ENCODE measurements around the gene MED15.
"Not testable (repeated sequence)": the region's sequence is repeated elsewhere in the genome, so short reads cannot be mapped to it uniquely, and the experiment has no call there.

MED15 gene

GRCh38 chr22:20484948-20485683 lies 22.3 kb upstream of the MED15 start:
- DNase-seq (ENCODE audit: low read depth) = no peak

- no peak for DNase-seq (ENCODE audit: low read depth)
Observed at GRCh38 chr22:20486229-20486628, 21.2 kb upstream of the MED15 start.

GRCh38 chr22:20487715-20488114 lies 19.7 kb upstream of the MED15 start:
- no peak for DNase-seq (ENCODE audit: low read depth)

GRCh38 chr22:20488946-20489345 lies 18.5 kb upstream of the MED15 start:
- no peak for DNase-seq (ENCODE audit: low read depth)

GRCh38 chr22:20490183-20490940 lies 17.0 kb upstream of the MED15 start:
- no peak for DNase-seq (ENCODE audit: low read depth)

GRCh38 chr22:20490941-20491307 lies 16.5 kb upstream of the MED15 start:
- DNase-seq (ENCODE audit: low read depth) = no peak

GRCh38 chr22:20491346-20491745 lies 16.1 kb upstream of the MED15 start:
- no peak for DNase-seq (ENCODE audit: low read depth)

DNA sequence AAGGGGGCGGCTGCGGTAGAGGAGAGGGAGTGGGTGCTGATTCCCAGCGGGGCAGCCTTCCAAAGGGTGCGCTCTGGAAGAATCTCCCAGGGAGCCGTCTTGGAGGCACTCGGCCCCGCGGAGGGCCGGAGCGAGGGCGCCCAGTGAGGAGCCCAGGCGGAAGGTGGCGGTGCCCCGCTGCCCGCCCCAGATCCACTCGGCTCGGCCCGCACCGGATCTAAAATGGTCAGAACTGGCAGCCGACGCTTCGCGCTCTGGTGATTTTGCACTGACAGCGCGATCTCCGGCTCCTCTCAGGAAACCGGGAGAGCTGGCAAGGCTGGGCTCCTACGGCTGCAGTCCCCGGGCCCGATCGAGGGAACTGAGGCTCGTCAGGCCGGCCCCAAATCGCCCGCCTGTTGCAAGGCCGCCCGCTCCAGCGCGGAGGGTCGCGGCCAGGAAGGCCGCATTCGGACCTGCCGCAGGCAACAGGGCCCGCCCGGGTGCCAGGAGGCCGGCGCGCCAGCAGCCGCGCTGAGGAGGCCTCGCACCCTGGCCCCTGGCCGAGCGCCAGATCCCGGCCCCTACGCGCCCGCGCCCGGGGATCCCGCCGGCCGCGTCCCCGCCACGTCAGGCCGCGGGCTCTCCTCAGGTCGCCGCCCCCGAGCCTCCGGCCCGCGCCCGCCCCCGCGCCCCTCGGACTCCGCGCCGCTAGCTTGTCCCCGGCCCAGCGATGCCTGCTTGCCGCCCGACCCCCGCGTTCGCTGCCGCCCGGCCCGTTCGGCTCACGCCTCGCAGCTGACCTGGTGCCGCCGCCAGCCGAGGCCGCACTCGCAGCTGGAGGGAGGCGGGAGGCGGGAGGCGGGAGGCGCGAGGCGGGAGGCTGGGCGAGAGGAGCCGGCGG lies 12.2 kb upstream of the MED15 start, which contains the start of gene KLHL22:
TSS of gene KLHL22 (minus strand) at position 818 of the 883 bp plus-strand sequence. CDS start 6,584 bp downstream, outside the sequence.
- no peak for DNase-seq (ENCODE audit: low read depth)

GRCh38 chr22:20495861-20496681 lies 11.3 kb upstream of the MED15 start:
- DNase-seq (ENCODE audit: low read depth) = peak; percentile 65

- no peak for DNase-seq (ENCODE audit: low read depth)
Observed at GRCh38 chr22:20497426-20497825, 10.0 kb upstream of the MED15 start.

GRCh38 chr22:20498913-20499312 lies 8.5 kb upstream of the MED15 start:
- DNase-seq (ENCODE audit: low read depth) = no peak

- no peak for DNase-seq (ENCODE audit: low read depth)
Observed at GRCh38 chr22:20499769-20500168, 7.6 kb upstream of the MED15 start.

DNA sequence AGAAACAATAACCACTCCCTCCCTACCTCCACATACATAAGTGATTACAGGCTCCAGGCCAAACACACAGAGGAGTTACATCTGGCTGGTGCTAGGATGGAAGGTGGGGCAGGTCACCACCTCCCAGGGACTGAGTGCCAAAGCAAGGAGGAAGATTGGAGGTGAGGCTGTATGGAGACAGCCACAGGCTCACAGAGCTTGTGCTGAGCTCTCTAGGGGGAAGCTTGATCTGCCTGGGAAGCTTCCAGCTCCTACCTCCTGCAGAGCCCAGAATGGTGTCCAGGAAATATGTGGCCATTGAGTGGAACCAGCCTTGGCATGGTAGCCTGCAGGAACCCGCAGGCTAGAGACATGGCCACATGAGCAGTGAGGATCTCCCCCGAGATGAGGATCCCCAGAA lies 3.6 kb upstream of the MED15 start:
- no peak for DNase-seq (ENCODE audit: low read depth)

DNA sequence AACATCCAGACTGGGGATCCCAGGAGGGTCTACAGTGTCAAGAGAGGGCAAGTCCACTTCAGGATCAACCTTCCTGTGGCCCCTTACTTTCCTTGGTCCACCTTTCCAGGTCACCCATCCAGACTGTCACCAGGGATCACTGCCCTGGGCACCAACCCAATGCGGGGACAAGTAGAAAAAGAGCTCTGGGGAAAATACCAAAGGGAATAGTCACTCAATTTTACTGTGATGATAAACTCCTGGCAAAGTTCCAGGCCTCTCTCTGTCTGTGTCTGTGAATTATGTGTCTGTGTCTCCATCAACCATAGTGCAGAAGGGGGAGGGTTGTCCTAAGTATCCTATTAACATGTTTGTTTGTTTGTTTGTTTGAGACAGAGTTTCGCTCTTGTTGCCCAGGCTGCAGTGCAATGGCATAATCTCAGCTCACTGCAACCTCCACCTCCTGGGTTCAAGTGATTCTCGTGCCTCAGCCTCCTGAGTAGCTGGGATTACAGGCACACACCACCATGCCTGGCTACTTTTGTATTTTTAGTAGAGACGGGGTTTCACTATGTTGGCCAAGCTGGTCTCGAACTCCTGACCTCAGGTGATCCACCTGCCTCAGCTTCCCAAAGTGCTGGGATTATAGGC lies 3.0 kb upstream of the MED15 start:
- not testable (repeated sequence) for DNase-seq (ENCODE audit: low read depth)

GRCh38 chr22:20506543-20507252 lies 712 bp upstream of the MED15 start:
- no peak for DNase-seq (ENCODE audit: low read depth)

DNA sequence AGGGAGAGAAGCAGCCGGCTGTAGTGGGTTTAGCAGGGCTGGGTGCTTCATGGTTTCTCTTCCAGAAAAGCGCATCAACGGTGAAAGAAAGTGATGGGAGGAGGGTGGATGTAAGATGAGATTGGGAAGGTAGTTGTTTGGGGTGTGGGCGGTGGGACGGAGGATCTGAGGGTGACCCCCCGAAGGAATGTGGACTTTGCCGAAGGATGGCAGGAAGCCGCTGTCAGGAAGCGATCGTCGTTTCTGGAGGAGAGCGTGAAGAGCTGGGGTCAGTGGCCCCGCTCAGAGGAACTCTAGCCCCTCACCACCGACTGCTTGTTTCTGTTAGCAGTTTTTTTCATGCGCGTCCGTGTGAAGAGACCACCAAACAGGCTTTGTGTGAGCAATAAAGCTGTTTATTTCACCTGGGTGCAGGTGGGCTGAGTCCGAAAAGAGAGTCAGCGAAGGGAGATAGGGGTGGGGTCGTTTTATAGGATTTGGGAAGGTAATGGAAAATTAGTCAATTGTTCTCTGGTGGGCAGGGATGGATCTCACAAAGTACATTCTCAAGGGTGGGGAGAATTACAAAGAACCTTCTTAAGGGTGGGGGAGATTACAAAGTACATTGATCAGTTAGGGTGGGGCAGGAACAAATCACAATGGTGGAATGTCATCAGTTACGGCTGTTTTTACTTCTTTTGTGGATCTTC lies 801 bp downstream of the MED15 start:
- DNase-seq (ENCODE audit: low read depth) = not testable (repeated sequence)

DNA sequence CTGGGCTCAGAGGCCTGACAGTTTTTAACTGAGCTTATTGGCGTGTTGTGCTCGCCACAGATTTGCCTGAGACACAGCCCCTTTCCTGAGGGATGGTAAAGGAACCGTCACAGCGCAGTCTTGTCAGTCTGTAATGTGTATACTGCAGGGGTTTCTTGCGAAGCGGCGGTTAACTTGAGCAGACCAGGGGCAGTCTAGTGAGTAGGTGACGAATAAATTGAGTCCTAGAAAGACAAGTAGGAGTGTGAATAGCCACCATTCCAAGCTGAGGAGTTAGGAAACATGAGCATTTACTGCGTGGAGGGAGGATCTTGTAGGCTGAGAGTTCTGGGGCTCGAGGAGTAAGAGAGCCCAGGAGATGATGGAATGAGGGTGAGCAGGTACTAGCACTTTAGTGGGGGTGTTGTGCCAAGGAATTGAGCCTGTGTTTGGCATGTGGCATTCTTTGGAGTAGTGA lies 1.4 kb downstream of the MED15 start:
- no peak for DNase-seq (ENCODE audit: low read depth)

GRCh38 chr22:20509344-20510047 lies 2.1 kb downstream of the MED15 start:
- peak; percentile 80 for DNase-seq (ENCODE audit: low read depth)
